K562 (cell line): ENCODE measurements around the gene LENEP. TPM values are rescaled to one million over a fixed set of nuclear protein-coding genes. Genes with fewer than 3 reads are reported as not detected.

Experiments
- ERF ChIP-seq: fragments of 450-650 bp; formaldehyde crosslinking; IDR thresholded peaks from 2 replicates; pipeline ENCODE4 v1.4.0; 2020; ENCODE audit warnings: mild to moderate bottlenecking, mixed read lengths
- FUS ChIP-seq: fragments of 200-400 bp; formaldehyde crosslinking; optimal IDR thresholded peaks from 2 replicates; pipeline ENCODE3; 2017; ENCODE audit warnings: low read depth, low read length
- NCOR1 ChIP-seq: fragments of 450-650 bp; IDR thresholded peaks from 2 replicates; pipeline ENCODE4 v1.6.1; 2016; ENCODE audit warnings: mild to moderate bottlenecking, moderate library complexity
- NR2C1 ChIP-seq, 2 experiments: fragments of 450-650 bp; IDR thresholded peaks; 2 replicates each; pipeline ENCODE4 v1.6.1; 2017; ENCODE audit warnings: mild to moderate bottlenecking in 2 of 2, antibody characterized with exemption in 1 of 2, inconsistent platforms in 1 of 2, missing compliant biosample characterization in 1 of 2, missing genetic modification characterization in 1 of 2
- NR3C1 ChIP-seq: sonication (generic); formaldehyde crosslinking; IDR thresholded peaks from 2 replicates; pipeline ENCODE4 v1.8.1; 2022; ENCODE audit warnings: missing genetic modification reagents
- SAP30 ChIP-seq: fragments of 200-600 bp; sonication (generic); IDR thresholded peaks from 2 replicates; pipeline ENCODE4 v1.6.1; 2012; ENCODE audit warnings: borderline replicate concordance, low read depth, mild to moderate bottlenecking, moderate library complexity, low read length, control low read depth, inconsistent platforms; ENCODE audit not compliant: insufficient read depth, poor library complexity, severe bottlenecking
- TEAD1 ChIP-seq, 2 experiments: fragments of 450-650 bp in 1 of 2; sonication (generic) in 1 of 2; formaldehyde crosslinking; IDR thresholded peaks; 2 replicates each; pipeline versions ENCODE4 v1.4.0 to v1.8.0; 2020 to 2022; ENCODE audit warnings: mild to moderate bottlenecking in 2 of 2, missing genetic modification reagents in 1 of 2
- ZBED1 ChIP-seq: IDR thresholded peaks from 2 replicates; pipeline ENCODE4 v1.6.1; 2014
- ZNF41 ChIP-seq: fragments of 250-450 bp; sonication (Bioruptor Pico); conservative IDR thresholded peaks from 2 replicates; pipeline ENCODE4 v1.4.0; 2020; ENCODE audit warnings: mild to moderate bottlenecking
- ZSCAN32 ChIP-seq: fragments of 450-650 bp; formaldehyde crosslinking; IDR thresholded peaks from 2 replicates; pipeline ENCODE4 v1.4.0; 2020; ENCODE audit warnings: mild to moderate bottlenecking, moderate library complexity
- polyA plus RNA-seq, 8 experiments: library from polyadenylated mRNA; depleted of rRNA in 4 of 8; stranded (reverse) in 5 of 8; unstranded in 3 of 8; fragments of >200 nt; fragmentation: Nextera tagmentation in 2 of 8; fragmentation: Illumina TruSeq in 1 of 8; extraction: Ambion mirVana in 2 of 8; extraction: Trizol in 1 of 8; gene quantifications; 2 replicates each; pipeline versions ENCODE4 v1.2.1 to v1.2.3, GENCODE V29; 2011 to 2014; ENCODE audit warnings: inconsistent platforms in 1 of 8, missing spikeins in 1 of 8
- total RNA-seq, 7 experiments: library from RNA; depleted of rRNA in 6 of 7; stranded (reverse); fragments of >200 nt in 6 of 7; fragmentation: Illumina TruSeq in 2 of 7; extraction: Trizol in 2 of 7; gene quantifications; 2 replicates each; pipeline versions ENCODE4 v1.2.1 to v1.2.3, GENCODE V29; 2011 to 2021; ENCODE audit warnings: low replicate concordance in 1 of 7
- TF ChIP-seq, protein P1 (sequence below): fragments of 250-450 bp; sonication (Bioruptor Pico); IDR thresholded peaks from 2 replicates; pipeline ENCODE4 v1.5.1; 2021; ENCODE audit warnings: mild to moderate bottlenecking
- TF ChIP-seq, protein P2 (sequence below): fragments of 250-450 bp; sonication (Bioruptor Pico); IDR thresholded peaks from 2 replicates; pipeline ENCODE4 v1.8.0; 2021; ENCODE audit warnings: mild to moderate bottlenecking, moderate library complexity
- TF ChIP-seq, protein P3 (sequence below): sonication (generic); formaldehyde crosslinking; IDR thresholded peaks from 2 replicates; pipeline ENCODE4 v1.8.0; 2022; ENCODE audit warnings: missing genetic modification reagents, mild to moderate bottlenecking, borderline replicate concordance
- TF ChIP-seq, protein P4 (sequence below): fragments of 450-650 bp; IDR thresholded peaks from 2 replicates; pipeline ENCODE4 v1.6.1; 2016; ENCODE audit warnings: borderline replicate concordance
- TF ChIP-seq, protein P5 (sequence below): sonication (generic); formaldehyde crosslinking; IDR thresholded peaks from 2 replicates; pipeline ENCODE4 v1.8.1; 2023; ENCODE audit warnings: mild to moderate bottlenecking, missing genetic modification reagents

The LENEP gene
- total and polyA plus RNA-seq, 9 of the 15 experiments (the other 6 are each of a cell fraction or from before 2014, with no cell fraction given), result 0.23 to 0.87 (median 0.67) TPM; not detected in 5

DNA sequence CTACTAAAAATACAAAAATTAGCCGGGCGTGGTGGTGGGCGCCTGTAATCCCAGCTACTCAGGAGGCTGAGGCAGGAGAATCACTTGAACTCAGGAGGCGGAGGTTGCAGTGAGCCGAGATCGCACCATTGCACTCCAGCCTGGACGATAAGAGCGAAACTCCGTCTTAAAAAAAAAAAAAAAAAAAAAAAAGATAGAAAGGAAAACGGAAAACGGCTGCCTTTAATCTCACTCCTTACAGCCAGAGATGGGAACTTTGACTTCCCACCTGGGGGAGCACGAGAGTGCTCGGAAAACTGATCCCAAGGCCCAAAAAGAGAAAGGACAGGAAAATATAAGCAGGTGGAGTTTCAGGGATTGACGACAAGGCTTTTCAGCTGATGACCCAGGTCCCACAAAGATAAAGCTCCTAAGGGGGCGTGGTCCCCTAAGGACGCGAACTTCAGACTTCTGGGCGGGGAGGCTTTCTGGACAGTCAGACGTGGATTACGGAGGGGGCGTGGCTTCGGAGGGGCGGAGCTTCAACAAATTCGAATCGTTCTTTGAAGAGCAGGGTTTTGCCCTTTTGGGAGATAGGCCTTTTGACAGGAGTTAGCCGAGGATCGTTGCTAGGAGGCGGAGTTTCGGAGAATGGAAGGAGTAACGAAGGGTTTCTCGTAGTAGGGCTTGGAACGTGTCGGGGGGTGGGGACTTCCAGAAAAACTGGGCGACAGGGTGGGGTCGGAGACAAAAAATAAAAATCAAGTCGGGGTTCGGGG lies 19.9 kb upstream of the LENEP start (continued):
- TF ChIP-seq SAP30 (peak; percentile 31), ZSCAN32 (CRISPR knock-in tag) (no peak), ERF (CRISPR knock-in tag) (no peak), NR3C1 (CRISPR knock-in tag) (no peak), NCOR1 (peak; percentile 68), TEAD1 (CRISPR knock-in tag; IDR thresholded peaks at IDR 0.05) (peak; percentile 3 to 37; a peak in 2 of 4 replicates), ZNF41 (CRISPR knock-in tag) (no peak), NR2C1 (IDR thresholded peaks at IDR 0.05) (no peak), NR2C1 (tag; IDR thresholded peaks at IDR 0.05) (no peak), ZBED1 (no peak), FUS (no peak)
- TF ChIP-seq, protein P1, sequence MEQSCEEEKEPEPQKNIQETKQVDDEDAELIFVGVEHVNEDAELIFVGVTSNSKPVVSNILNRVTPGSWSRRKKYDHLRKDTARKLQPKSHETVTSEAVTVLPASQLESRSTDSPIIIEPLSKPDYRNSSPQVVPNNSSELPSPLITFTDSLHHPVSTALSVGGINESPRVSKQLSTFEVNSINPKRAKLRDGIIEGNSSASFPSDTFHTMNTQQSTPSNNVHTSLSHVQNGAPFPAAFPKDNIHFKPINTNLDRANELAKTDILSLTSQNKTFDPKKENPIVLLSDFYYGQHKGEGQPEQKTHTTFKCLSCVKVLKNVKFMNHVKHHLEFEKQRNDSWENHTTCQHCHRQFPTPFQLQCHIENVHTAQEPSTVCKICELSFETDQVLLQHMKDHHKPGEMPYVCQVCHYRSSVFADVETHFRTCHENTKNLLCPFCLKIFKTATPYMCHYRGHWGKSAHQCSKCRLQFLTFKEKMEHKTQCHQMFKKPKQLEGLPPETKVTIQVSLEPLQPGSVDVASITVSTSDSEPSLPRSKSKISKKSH (CRISPR knock-in tag), result no peak
- TF ChIP-seq, protein P2, sequence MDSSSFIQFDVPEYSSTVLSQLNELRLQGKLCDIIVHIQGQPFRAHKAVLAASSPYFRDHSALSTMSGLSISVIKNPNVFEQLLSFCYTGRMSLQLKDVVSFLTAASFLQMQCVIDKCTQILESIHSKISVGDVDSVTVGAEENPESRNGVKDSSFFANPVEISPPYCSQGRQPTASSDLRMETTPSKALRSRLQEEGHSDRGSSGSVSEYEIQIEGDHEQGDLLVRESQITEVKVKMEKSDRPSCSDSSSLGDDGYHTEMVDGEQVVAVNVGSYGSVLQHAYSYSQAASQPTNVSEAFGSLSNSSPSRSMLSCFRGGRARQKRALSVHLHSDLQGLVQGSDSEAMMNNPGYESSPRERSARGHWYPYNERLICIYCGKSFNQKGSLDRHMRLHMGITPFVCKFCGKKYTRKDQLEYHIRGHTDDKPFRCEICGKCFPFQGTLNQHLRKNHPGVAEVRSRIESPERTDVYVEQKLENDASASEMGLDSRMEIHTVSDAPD (CRISPR knock-in tag), result no peak
- TF ChIP-seq, protein P3, sequence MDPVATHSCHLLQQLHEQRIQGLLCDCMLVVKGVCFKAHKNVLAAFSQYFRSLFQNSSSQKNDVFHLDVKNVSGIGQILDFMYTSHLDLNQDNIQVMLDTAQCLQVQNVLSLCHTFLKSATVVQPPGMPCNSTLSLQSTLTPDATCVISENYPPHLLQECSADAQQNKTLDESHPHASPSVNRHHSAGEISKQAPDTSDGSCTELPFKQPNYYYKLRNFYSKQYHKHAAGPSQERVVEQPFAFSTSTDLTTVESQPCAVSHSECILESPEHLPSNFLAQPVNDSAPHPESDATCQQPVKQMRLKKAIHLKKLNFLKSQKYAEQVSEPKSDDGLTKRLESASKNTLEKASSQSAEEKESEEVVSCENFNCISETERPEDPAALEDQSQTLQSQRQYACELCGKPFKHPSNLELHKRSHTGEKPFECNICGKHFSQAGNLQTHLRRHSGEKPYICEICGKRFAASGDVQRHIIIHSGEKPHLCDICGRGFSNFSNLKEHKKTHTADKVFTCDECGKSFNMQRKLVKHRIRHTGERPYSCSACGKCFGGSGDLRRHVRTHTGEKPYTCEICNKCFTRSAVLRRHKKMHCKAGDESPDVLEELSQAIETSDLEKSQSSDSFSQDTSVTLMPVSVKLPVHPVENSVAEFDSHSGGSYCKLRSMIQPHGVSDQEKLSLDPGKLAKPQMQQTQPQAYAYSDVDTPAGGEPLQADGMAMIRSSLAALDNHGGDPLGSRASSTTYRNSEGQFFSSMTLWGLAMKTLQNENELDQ (CRISPR knock-in tag), result no peak
- TF ChIP-seq, protein P4, sequence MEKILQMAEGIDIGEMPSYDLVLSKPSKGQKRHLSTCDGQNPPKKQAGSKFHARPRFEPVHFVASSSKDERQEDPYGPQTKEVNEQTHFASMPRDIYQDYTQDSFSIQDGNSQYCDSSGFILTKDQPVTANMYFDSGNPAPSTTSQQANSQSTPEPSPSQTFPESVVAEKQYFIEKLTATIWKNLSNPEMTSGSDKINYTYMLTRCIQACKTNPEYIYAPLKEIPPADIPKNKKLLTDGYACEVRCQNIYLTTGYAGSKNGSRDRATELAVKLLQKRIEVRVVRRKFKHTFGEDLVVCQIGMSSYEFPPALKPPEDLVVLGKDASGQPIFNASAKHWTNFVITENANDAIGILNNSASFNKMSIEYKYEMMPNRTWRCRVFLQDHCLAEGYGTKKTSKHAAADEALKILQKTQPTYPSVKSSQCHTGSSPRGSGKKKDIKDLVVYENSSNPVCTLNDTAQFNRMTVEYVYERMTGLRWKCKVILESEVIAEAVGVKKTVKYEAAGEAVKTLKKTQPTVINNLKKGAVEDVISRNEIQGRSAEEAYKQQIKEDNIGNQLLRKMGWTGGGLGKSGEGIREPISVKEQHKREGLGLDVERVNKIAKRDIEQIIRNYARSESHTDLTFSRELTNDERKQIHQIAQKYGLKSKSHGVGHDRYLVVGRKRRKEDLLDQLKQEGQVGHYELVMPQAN, result peak; percentile 81; the same call in 1 of the 2 replicates
- TF ChIP-seq, protein P5, sequence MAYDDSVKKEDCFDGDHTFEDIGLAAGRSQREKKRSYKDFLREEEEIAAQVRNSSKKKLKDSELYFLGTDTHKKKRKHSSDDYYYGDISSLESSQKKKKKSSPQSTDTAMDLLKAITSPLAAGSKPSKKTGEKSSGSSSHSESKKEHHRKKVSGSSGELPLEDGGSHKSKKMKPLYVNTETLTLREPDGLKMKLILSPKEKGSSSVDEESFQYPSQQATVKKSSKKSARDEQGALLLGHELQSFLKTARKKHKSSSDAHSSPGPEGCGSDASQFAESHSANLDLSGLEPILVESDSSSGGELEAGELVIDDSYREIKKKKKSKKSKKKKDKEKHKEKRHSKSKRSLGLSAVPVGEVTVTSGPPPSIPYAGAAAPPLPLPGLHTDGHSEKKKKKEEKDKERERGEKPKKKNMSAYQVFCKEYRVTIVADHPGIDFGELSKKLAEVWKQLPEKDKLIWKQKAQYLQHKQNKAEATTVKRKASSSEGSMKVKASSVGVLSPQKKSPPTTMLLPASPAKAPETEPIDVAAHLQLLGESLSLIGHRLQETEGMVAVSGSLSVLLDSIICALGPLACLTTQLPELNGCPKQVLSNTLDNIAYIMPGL, result 0 out of 2 replicates have a peak, but pooled peaks have one; percentile 62
